ENCODE results near the gene METTL16. TPM values are rescaled to one million over a fixed set of nuclear protein-coding genes. Genes with fewer than 3 reads are reported as not detected.

Gene METTL16
- total and polyA plus RNA-seq, 2 donors (not counting 1 experiment from before 2014, with no cell fraction given): 19.2 to 56.5 TPM

- no peak overlapping the region for H3K4me3 Mint-ChIP-seq
- H3K27me3 Mint-ChIP-seq: no peaks in the 10 kb centered on the region
- DNase-seq (no peak), ATAC-seq (ENCODE audit: low read depth) (no peak)
- TF ChIP-seq CTCF (IDR thresholded peaks at IDR 0.05): no peak
- no peak for TF ChIP-seq EZH2 (IDR thresholded peaks at IDR 0.05; ENCODE audit: borderline replicate concordance, insufficient read depth, low read depth, low read length, poor library complexity, severe bottlenecking)
- ChIA-PET CTCF (interaction anchor here (3.3 kb wide), 1 partner anchor 41 kb away, joined by 16 read pairs; no protein-coding TSS in a partner anchor), POLR2A (no interaction called here)
- Histone ChIP-seq H3K9me3 (ENCODE audit: control extremely low read depth in 1 of 3, control insufficient read depth in 2 of 3, insufficient read depth in 1 of 3, low read length in 2 of 3) (no peaks in the 10 kb centered on the region), H3K4me2 (replicated peaks; ENCODE audit: low read depth, low read length, poor library complexity, severe bottlenecking) (no peak overlapping the region), H3K79me2 (ENCODE audit: control insufficient read depth, insufficient read depth, low read length) (peaks cover 2% of the 10 kb centered on the region), H4K20me1 (ENCODE audit: control insufficient read depth, insufficient read depth, low read length, poor library complexity, severe bottlenecking) (peaks cover 9% of the 10 kb centered on the region), H2AFZ (ENCODE audit: insufficient read depth, low read depth, low read length, poor library complexity, severe bottlenecking) (no peak overlapping the region), H3K9ac (ENCODE audit: low read length) (no peak overlapping the region), H3K4me3 (ENCODE audit: control extremely low read depth in 1 of 5, extremely low read depth in 1 of 5, insufficient read depth in 1 of 5, low read depth in 2 of 5, low read length in 4 of 5) (no peak overlapping the region), H3K27ac (ENCODE audit: low read length in 2 of 2) (no peak overlapping the region), H3K27me3 (replicated peaks in 1 of 4; ENCODE audit: control extremely low read depth in 1 of 4, control insufficient read depth in 3 of 4, insufficient read depth in 4 of 4, low read length in 3 of 4) (no peaks in the 10 kb centered on the region), H3K4me1 (ENCODE audit: control insufficient read depth in 2 of 2, insufficient read depth in 2 of 2, low read length in 2 of 2) (no peaks in the 10 kb centered on the region), H3K36me3 (replicated peaks in 1 of 2; ENCODE audit: control extremely low read depth in 1 of 2, control insufficient read depth in 1 of 2, extremely low read depth in 1 of 2, insufficient read depth in 2 of 2, low read length in 1 of 2) (peaks cover 4 to 30% of the 10 kb centered on the region in 2 experiments)
- intact Hi-C loops (cut with micrococcal nuclease): no loop called here
- no peak overlapping the region for H3K27ac Mint-ChIP-seq
- H3K9me3 Mint-ChIP-seq (ENCODE audit: insufficient read depth): no peaks in the 10 kb centered on the region
- H3K4me1 Mint-ChIP-seq: no peaks in the 10 kb centered on the region
- 100% methylated on average over 1 of the region's 6 CpGs for WGBS (ENCODE audit: insufficient coverage)
Measured at GRCh38 chr17:2423271-2423670, 88.4 kb downstream of the METTL16 start.

- Histone ChIP-seq H3K27me3 (replicated peaks in 1 of 4; ENCODE audit: control extremely low read depth in 1 of 4, control insufficient read depth in 3 of 4, insufficient read depth in 4 of 4, low read length in 3 of 4) (no peaks in the 10 kb centered on the region), H2AFZ (ENCODE audit: insufficient read depth, low read depth, low read length, poor library complexity, severe bottlenecking) (no peak overlapping the region), H3K27ac (ENCODE audit: low read length in 2 of 2) (no peak overlapping the region), H3K9me3 (ENCODE audit: control extremely low read depth in 1 of 3, control insufficient read depth in 2 of 3, insufficient read depth in 1 of 3, low read length in 2 of 3) (no peaks in the 10 kb centered on the region), H3K9ac (ENCODE audit: low read length) (no peak overlapping the region), H3K4me1 (ENCODE audit: control insufficient read depth in 2 of 2, insufficient read depth in 2 of 2, low read length in 2 of 2) (no peaks in the 10 kb centered on the region), H4K20me1 (ENCODE audit: control insufficient read depth, insufficient read depth, low read length, poor library complexity, severe bottlenecking) (peaks cover 11% of the 10 kb centered on the region), H3K79me2 (ENCODE audit: control insufficient read depth, insufficient read depth, low read length) (no peaks in the 10 kb centered on the region), H3K4me3 (ENCODE audit: control extremely low read depth in 1 of 5, extremely low read depth in 1 of 5, insufficient read depth in 1 of 5, low read depth in 2 of 5, low read length in 4 of 5) (no peak overlapping the region), H3K36me3 (replicated peaks in 1 of 2; ENCODE audit: control extremely low read depth in 1 of 2, control insufficient read depth in 1 of 2, extremely low read depth in 1 of 2, insufficient read depth in 2 of 2, low read length in 1 of 2) (peaks cover 5 to 39% of the 10 kb centered on the region in 2 experiments), H3K4me2 (replicated peaks; ENCODE audit: low read depth, low read length, poor library complexity, severe bottlenecking) (no peak overlapping the region)
- no peak overlapping the region for H3K4me3 Mint-ChIP-seq
- no peak for DNase-seq
- intact Hi-C loops (cut with micrococcal nuclease): no loop called here
- CTCF ChIA-PET: interaction anchor here (3.3 kb wide), 1 partner anchor 39 kb away, joined by 16 read pairs; no protein-coding TSS in a partner anchor
- WGBS (ENCODE audit: insufficient coverage): 98% methylated on average over 17 of the region's 27 CpGs
- no peak for TF ChIP-seq CTCF (IDR thresholded peaks at IDR 0.05)
- TF ChIP-seq EZH2 (IDR thresholded peaks at IDR 0.05; ENCODE audit: borderline replicate concordance, insufficient read depth, low read depth, low read length, poor library complexity, severe bottlenecking): no peak
- H3K4me1 Mint-ChIP-seq: no peaks in the 10 kb centered on the region
- H3K27ac Mint-ChIP-seq: no peak overlapping the region
- POLR2A ChIA-PET: no interaction called here
- no peak for ATAC-seq (ENCODE audit: low read depth)
- H3K9me3 Mint-ChIP-seq (ENCODE audit: insufficient read depth): no peaks in the 10 kb centered on the region
- H3K27me3 Mint-ChIP-seq: no peaks in the 10 kb centered on the region
Measured at GRCh38 chr17:2421315-2422147, 90.2 kb downstream of the METTL16 start.

Data from B cell (primary cell).